K562 (cell line): ENCODE measurements around the gene ZNF275. TPM values are rescaled to one million over a fixed set of nuclear protein-coding genes. Genes with fewer than 3 reads are reported as not detected.

ENCODE experiments used
- CBFA2T2 ChIP-seq: fragments of 450-650 bp; conservative IDR thresholded peaks from 2 replicates; pipeline ENCODE4 v1.6.1; 2017; ENCODE audit warnings: mild to moderate bottlenecking
- CTBP1 ChIP-seq: fragments of 450-650 bp; IDR thresholded peaks from 2 replicates; pipeline ENCODE4 v1.6.1; 2016; ENCODE audit warnings: borderline replicate concordance
- EGR1 ChIP-seq: fragments of 450-650 bp; conservative IDR thresholded peaks from 2 replicates; pipeline ENCODE4 v1.6.1; 2017; ENCODE audit warnings: mild to moderate bottlenecking
- FOXK1 ChIP-seq: sonication (generic); formaldehyde crosslinking; IDR thresholded peaks from 2 replicates; pipeline ENCODE4 v1.8.0; 2022; ENCODE audit warnings: missing genetic modification reagents, mild to moderate bottlenecking, borderline replicate concordance
- GATAD2B ChIP-seq: fragments of 450-650 bp; IDR thresholded peaks from 2 replicates; pipeline ENCODE4 v1.6.1; 2017; ENCODE audit warnings: mild to moderate bottlenecking, borderline replicate concordance
- MEF2A ChIP-seq: IDR thresholded peaks from 2 replicates; pipeline ENCODE4 v1.6.1; 2011; ENCODE audit warnings: low read depth, mild to moderate bottlenecking, low read length, moderate library complexity; ENCODE audit not compliant: control insufficient read depth
- NEUROD1 ChIP-seq: fragments of 150-350 bp; IDR thresholded peaks from 2 replicates; pipeline ENCODE4 v1.6.1; 2014; ENCODE audit warnings: borderline replicate concordance, low read length, low read depth; ENCODE audit not compliant: partially characterized antibody
- NR2C1 ChIP-seq, 2 experiments: fragments of 450-650 bp; IDR thresholded peaks; 2 replicates each; pipeline ENCODE4 v1.6.1; 2017; ENCODE audit warnings: mild to moderate bottlenecking in 2 of 2, antibody characterized with exemption in 1 of 2, inconsistent platforms in 1 of 2, missing compliant biosample characterization in 1 of 2, missing genetic modification characterization in 1 of 2
- PYGO2 ChIP-seq: fragments of 450-650 bp; IDR thresholded peaks from 2 replicates; pipeline ENCODE4 v1.6.1; 2016; ENCODE audit warnings: mild to moderate bottlenecking, missing genetic modification characterization, moderate library complexity, missing compliant biosample characterization
- SIRT6 ChIP-seq: IDR thresholded peaks from one replicate; pipeline ENCODE4 v1.6.1; 2012; ENCODE audit warnings: low read depth, mild to moderate bottlenecking, control low read depth, inconsistent platforms, low read length, moderate library complexity
- SOX6 ChIP-seq: fragments of 450-650 bp; IDR thresholded peaks from 2 replicates; pipeline ENCODE4 v1.6.1; 2014; ENCODE audit warnings: mild to moderate bottlenecking
- SRSF7 ChIP-seq: fragments of 200-400 bp; formaldehyde crosslinking; optimal IDR thresholded peaks from 2 replicates; pipeline ENCODE3; 2017; ENCODE audit warnings: mild to moderate bottlenecking, low read depth, low read length
- XRCC5 ChIP-seq: fragments of 200-400 bp; formaldehyde crosslinking; IDR thresholded peaks from 2 replicates; pipeline ENCODE4 v1.6.1; 2017; ENCODE audit warnings: low read depth, mild to moderate bottlenecking, low read length
- ZKSCAN8 ChIP-seq: fragments of 200-800 bp; sonication (Bioruptor generic); IDR thresholded peaks from 2 replicates; pipeline ENCODE4 v1.6.1; 2016; ENCODE audit warnings: missing genetic modification characterization, missing compliant biosample characterization
- ZNF197 ChIP-seq: fragments of 200-800 bp; sonication (Bioruptor generic); IDR thresholded peaks from 2 replicates; pipeline ENCODE4 v1.6.1; 2016; ENCODE audit warnings: low read depth, missing genetic modification characterization, missing compliant biosample characterization
- ZNF589 ChIP-seq: fragments of 200-800 bp; sonication (Bioruptor generic); IDR thresholded peaks from 2 replicates; pipeline ENCODE4 v1.6.1; 2016; ENCODE audit warnings: low read depth, missing genetic modification characterization, missing compliant biosample characterization
- ZNF696 ChIP-seq: fragments of 250-450 bp; sonication (Bioruptor Pico); conservative IDR thresholded peaks from 2 replicates; pipeline ENCODE4 v1.4.0; 2020; ENCODE audit warnings: mild to moderate bottlenecking, moderate library complexity
- ZNF766 ChIP-seq: fragments of 200-800 bp; sonication (Bioruptor generic); conservative IDR thresholded peaks from 2 replicates; pipeline ENCODE4 v1.6.1; 2016; ENCODE audit warnings: missing genetic modification characterization, missing compliant biosample characterization
- polyA plus RNA-seq, 8 experiments: library from polyadenylated mRNA; depleted of rRNA in 4 of 8; stranded (reverse) in 5 of 8; unstranded in 3 of 8; fragments of >200 nt; fragmentation: Nextera tagmentation in 2 of 8; fragmentation: Illumina TruSeq in 1 of 8; extraction: Ambion mirVana in 2 of 8; extraction: Trizol in 1 of 8; gene quantifications; 2 replicates each; pipeline versions ENCODE4 v1.2.1 to v1.2.3, GENCODE V29; 2011 to 2014; ENCODE audit warnings: inconsistent platforms in 1 of 8, missing spikeins in 1 of 8
- total RNA-seq, 7 experiments: library from RNA; depleted of rRNA in 6 of 7; stranded (reverse); fragments of >200 nt in 6 of 7; fragmentation: Illumina TruSeq in 2 of 7; extraction: Trizol in 2 of 7; gene quantifications; 2 replicates each; pipeline versions ENCODE4 v1.2.1 to v1.2.3, GENCODE V29; 2011 to 2021; ENCODE audit warnings: low replicate concordance in 1 of 7
- TF ChIP-seq, protein P1 (sequence below): fragments of 250-450 bp; sonication (Bioruptor Pico); IDR thresholded peaks from 2 replicates; pipeline ENCODE4 v1.8.0; 2021; ENCODE audit warnings: moderate library complexity, mild to moderate bottlenecking, inconsistent platforms
- TF ChIP-seq, protein P2 (sequence below): fragments of 250-450 bp; sonication (Bioruptor Pico); IDR thresholded peaks from 2 replicates; pipeline ENCODE4 v1.5.0; 2021; ENCODE audit warnings: mild to moderate bottlenecking, moderate library complexity
- TF ChIP-seq, protein P3 (sequence below): fragments of 250-450 bp; sonication (Bioruptor Pico); IDR thresholded peaks from 2 replicates; pipeline ENCODE4 v1.5.0; 2020; ENCODE audit warnings: mild to moderate bottlenecking, borderline replicate concordance

The ZNF275 gene
- total and polyA plus RNA-seq, 9 of the 15 experiments (the other 6 are each of a cell fraction or from before 2014, with no cell fraction given) = 2.1 to 19.1 (median 12.0) TPM

DNA sequence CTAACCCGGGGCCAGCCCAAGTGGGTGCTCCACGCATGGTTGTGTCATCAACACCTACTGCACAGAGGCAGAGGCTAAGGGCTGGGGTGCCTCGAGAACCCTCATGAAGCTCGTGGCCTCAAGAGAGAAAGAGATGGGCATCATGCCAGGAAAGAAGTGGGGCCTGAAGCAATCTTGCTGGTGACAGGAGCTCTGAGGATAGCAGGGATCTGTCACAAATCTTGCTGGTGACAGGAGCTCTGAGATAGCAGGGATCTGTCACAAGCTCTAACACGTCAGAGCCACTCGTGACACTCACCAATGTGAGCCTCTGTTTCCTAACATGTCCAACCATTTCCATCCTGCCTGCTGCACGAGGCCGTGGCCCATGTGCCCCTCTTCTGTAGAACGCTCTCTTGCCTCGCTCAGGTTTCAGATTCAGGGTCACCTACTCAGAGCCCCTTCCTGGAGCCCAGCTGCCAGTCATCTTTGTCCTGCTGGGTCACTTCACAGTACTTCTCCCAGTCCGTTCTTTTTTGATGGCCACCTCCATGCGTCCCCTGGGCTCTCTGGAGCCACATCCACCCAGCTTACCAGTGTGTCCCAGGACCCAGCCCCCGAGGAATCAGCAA lies 46.1 kb downstream of the ZNF275 start (continued):
- TF ChIP-seq, protein P1, sequence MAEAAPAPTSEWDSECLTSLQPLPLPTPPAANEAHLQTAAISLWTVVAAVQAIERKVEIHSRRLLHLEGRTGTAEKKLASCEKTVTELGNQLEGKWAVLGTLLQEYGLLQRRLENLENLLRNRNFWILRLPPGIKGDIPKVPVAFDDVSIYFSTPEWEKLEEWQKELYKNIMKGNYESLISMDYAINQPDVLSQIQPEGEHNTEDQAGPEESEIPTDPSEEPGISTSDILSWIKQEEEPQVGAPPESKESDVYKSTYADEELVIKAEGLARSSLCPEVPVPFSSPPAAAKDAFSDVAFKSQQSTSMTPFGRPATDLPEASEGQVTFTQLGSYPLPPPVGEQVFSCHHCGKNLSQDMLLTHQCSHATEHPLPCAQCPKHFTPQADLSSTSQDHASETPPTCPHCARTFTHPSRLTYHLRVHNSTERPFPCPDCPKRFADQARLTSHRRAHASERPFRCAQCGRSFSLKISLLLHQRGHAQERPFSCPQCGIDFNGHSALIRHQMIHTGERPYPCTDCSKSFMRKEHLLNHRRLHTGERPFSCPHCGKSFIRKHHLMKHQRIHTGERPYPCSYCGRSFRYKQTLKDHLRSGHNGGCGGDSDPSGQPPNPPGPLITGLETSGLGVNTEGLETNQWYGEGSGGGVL (CRISPR knock-in tag) = no peak
- TF ChIP-seq ZKSCAN8 (CRISPR knock-in tag) (no peak), ZNF197 (CRISPR knock-in tag) (peak; percentile 73; the same call in 1 of the 2 replicates), ZNF766 (CRISPR knock-in tag) (peak; percentile 90), EGR1 (no peak), GATAD2B (no peak), FOXK1 (CRISPR knock-in tag) (no peak), XRCC5 (no peak), CBFA2T2 (0 out of 2 replicates have a peak, but pooled peaks have one; percentile 13), NR2C1 (IDR thresholded peaks at IDR 0.05) (no peak), NR2C1 (tag; IDR thresholded peaks at IDR 0.05) (peak; percentile 45; the same call in 1 of the 2 replicates), ZNF696 (no peak), ZNF589 (CRISPR knock-in tag) (peak; percentile 84), SOX6 (no peak), MEF2A (no peak), NEUROD1 (no peak), SIRT6 (no peak), SRSF7 (no peak), PYGO2 (tag) (0 out of 2 replicates have a peak, but pooled peaks have one; percentile 4), CTBP1 (peak; percentile 14; the same call in 1 of the 2 replicates)
- TF ChIP-seq, protein P2, sequence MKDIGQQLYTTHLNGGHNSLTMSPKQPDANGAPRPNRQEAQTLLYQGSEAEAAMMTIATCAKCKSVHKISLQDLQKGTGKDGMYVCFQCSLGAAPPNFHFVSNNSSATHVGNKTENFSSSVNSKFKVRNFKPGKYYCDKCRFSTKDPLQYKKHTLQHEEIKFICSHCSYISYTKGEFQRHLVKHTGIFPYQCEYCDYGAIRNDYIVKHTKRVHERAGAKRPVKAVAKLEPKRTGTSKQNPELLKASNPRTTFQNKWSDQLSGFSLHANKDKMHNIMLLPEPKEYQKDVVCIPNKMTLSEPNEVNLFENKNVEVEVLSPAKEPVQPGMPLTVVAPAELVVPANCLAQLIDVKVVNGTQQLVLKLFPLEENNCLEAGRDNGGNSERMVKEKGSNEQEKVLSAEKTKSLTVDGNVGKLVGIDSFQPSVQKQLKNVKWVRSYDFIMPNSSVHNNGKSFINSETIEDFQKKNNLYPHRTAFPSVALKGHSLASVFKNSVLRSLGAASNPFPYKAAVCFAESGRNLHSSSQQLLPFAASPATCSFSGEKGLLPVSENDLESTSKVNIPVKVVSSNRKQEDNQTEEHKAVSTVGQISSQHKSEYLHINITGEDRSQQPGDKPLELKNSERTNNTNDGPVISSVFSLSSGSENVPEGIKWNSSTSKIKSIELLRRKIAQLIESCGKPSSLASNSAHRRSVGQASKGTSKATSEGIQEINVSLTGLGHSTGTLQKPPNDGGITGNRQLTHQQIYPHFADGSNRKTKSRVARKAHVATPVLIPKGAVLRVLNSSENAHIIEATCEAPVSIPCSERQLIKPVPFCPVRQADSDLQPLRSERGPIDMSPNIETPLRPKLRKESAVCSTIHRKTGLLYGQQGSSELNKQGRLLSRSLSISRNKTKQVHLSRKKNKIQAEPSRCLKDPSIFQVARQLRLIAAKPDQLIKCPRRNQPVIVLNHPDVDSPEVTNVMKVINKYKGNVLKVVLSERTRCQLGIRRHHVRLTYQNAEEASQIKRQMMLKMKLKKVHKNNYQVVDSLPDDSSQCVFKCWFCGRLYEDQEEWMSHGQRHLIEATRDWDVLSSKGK (CRISPR knock-in tag) = no peak
- TF ChIP-seq, protein P3, sequence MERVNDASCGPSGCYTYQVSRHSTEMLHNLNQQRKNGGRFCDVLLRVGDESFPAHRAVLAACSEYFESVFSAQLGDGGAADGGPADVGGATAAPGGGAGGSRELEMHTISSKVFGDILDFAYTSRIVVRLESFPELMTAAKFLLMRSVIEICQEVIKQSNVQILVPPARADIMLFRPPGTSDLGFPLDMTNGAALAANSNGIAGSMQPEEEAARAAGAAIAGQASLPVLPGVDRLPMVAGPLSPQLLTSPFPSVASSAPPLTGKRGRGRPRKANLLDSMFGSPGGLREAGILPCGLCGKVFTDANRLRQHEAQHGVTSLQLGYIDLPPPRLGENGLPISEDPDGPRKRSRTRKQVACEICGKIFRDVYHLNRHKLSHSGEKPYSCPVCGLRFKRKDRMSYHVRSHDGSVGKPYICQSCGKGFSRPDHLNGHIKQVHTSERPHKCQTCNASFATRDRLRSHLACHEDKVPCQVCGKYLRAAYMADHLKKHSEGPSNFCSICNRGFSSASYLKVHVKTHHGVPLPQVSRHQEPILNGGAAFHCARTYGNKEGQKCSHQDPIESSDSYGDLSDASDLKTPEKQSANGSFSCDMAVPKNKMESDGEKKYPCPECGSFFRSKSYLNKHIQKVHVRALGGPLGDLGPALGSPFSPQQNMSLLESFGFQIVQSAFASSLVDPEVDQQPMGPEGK (CRISPR knock-in tag) = no peak
